Endodermal cell (in vitro differentiated cells): Measurements from ENCODE around the gene BTBD19. TPM values are rescaled to one million over a fixed set of nuclear protein-coding genes. Genes with fewer than 3 reads are reported as not detected.
"Not testable (repeated sequence)": the region's sequence is repeated elsewhere in the genome, so short reads cannot be mapped to it uniquely, and the experiment has no call there.

Source experiments
- DNase-seq: peaks from one replicate; pipeline ENCODE4 v3.0.0-alpha.2; 2017
- H3K27ac ChIP-seq: 2 replicates; pipeline ENCODE4 v1.5.1; 2013; ENCODE audit warnings: mild to moderate bottlenecking, low read depth, low read length, moderate library complexity
- H3K27me3 ChIP-seq: 2 replicates; pipeline ENCODE4 v1.6.1; 2013; ENCODE audit warnings: mild to moderate bottlenecking, low read length, moderate library complexity; ENCODE audit not compliant: insufficient read depth, control insufficient read depth, poor library complexity, severe bottlenecking
- H3K36me3 ChIP-seq: 2 replicates; pipeline ENCODE4 v1.7.0; 2013; ENCODE audit warnings: mild to moderate bottlenecking, low read length, moderate library complexity; ENCODE audit not compliant: control insufficient read depth, insufficient read depth
- H3K4me1 ChIP-seq: one replicate; pipeline ENCODE4 v1.7.0; 2013; ENCODE audit warnings: low read length; ENCODE audit not compliant: control insufficient read depth, insufficient read depth
- H3K4me3 ChIP-seq: 2 replicates; pipeline ENCODE4 v1.5.1; 2013; ENCODE audit warnings: mild to moderate bottlenecking, low read length, moderate library complexity
- H3K9ac ChIP-seq: 2 replicates; pipeline ENCODE4 v1.6.1; 2013; ENCODE audit warnings: mild to moderate bottlenecking, low read length, moderate library complexity; ENCODE audit not compliant: poor library complexity, severe bottlenecking; ENCODE audit errors: extremely low read depth
- H3K9me3 ChIP-seq: 2 replicates; pipeline ENCODE4 v1.6.1; 2013; ENCODE audit warnings: mild to moderate bottlenecking, low read length, moderate library complexity; ENCODE audit not compliant: control insufficient read depth
- H3K27ac Mint-ChIP-seq: 2 replicates; pipeline ENCODE4 v1.8.0; 2020; ENCODE audit warnings: mixed read lengths
- H3K27me3 Mint-ChIP-seq: 2 replicates; pipeline ENCODE4 v1.8.0; 2021; ENCODE audit warnings: mild to moderate bottlenecking, mixed read lengths; ENCODE audit not compliant: insufficient read depth
- H3K36me3 Mint-ChIP-seq: 2 replicates; pipeline ENCODE4 v1.8.0; 2020; ENCODE audit warnings: low read depth, mixed read lengths
- H3K4me1 Mint-ChIP-seq: 2 replicates; pipeline ENCODE4 v1.8.0; 2020; ENCODE audit warnings: mixed read lengths
- H3K4me3 Mint-ChIP-seq: 2 replicates; pipeline ENCODE4 v1.8.0; 2020; ENCODE audit warnings: mild to moderate bottlenecking, moderate library complexity, mixed read lengths
- H3K9me3 Mint-ChIP-seq: 2 replicates; pipeline ENCODE4 v1.8.0; 2020; ENCODE audit warnings: mild to moderate bottlenecking, mixed read lengths
- CTCF ChIP-seq: fragments of 200-600 bp; sonication (generic); conservative IDR thresholded peaks from 2 replicates; pipeline ENCODE4 v1.5.0; 2021; ENCODE audit warnings: antibody characterized with exemption, mild to moderate bottlenecking
- WGBS, 2 experiments: methylation state at CpG; one replicate each; pipeline versions ENCODE4 v1.1.5 to v1.1.7; 2013; ENCODE audit warnings: missing lambda C conversion rate in 2 of 2, mixed read lengths in 1 of 2; ENCODE audit not compliant: insufficient coverage in 1 of 2, insufficient read length in 1 of 2; 5-methylcytosine and 5-hydroxymethylcytosine counted together
- total RNA-seq, 2 donors: library from RNA; stranded (reverse); fragmentation: NEBNext Ultra II Directional in 1 of 2; extraction: Animal tissue kit (Norgen Biotek cat#: 25700) in 1 of 2; gene quantifications; 2 replicates in 1 of 2; 3 replicates in 1 of 2; pipeline ENCODE4 v1.2.1, GENCODE V29; 2021

The BTBD19 gene
- total RNA-seq, 2 donors from 2014 or later = 7.4 to 7.9 TPM

GRCh38 chr1:44812822-44813543 is 4.7 kb downstream of the BTBD19 start:
- peak overlapping the region; percentile 56 for H3K4me3 Mint-ChIP-seq
- no peak overlapping the region for H3K9ac ChIP-seq

GRCh38 chr1:44815926-44816325 is 7.6 kb downstream of the BTBD19 start:
- not testable (repeated sequence) for H3K27ac Mint-ChIP-seq, H3K36me3 Mint-ChIP-seq, H3K9me3 ChIP-seq, H3K9me3 Mint-ChIP-seq, H3K4me1 ChIP-seq, H3K36me3 ChIP-seq, H3K27ac ChIP-seq, H3K9ac ChIP-seq, H3K27me3 ChIP-seq, H3K4me3 Mint-ChIP-seq, H3K4me3 ChIP-seq, DNase-seq
- peaks cover 11% of the 10 kb centered on the region for H3K27me3 Mint-ChIP-seq
- WGBS, 2 experiments = 94 to 96% methylated on average over 6 to 9 of the region's 9 CpGs
- H3K4me1 Mint-ChIP-seq = peaks cover 26% of the 10 kb centered on the region

More at GRCh38 chr1:44812822-44813543, 4.7 kb downstream of the BTBD19 start:
- Histone ChIP-seq H3K4me1 (peaks cover 18% of the 10 kb centered on the region), H3K27ac (no peak overlapping the region), H3K4me3 (no peak overlapping the region), H3K27me3 (no peaks in the 10 kb centered on the region), H3K36me3 (no peaks in the 10 kb centered on the region), H3K9me3 (no peaks in the 10 kb centered on the region)
- H3K36me3 Mint-ChIP-seq = peaks cover 4% of the 10 kb centered on the region
- H3K27me3 Mint-ChIP-seq = peaks cover 8% of the 10 kb centered on the region
- 92 to 94% methylated on average over 36 to 48 of the region's 48 CpGs for WGBS, 2 experiments
- no peak overlapping the region for H3K27ac Mint-ChIP-seq
- no peaks in the 10 kb centered on the region for H3K9me3 Mint-ChIP-seq
- TF ChIP-seq CTCF = no peak
- peak; percentile 77 for DNase-seq
- H3K4me1 Mint-ChIP-seq = peaks cover 31% of the 10 kb centered on the region

- peaks cover 4% of the 10 kb centered on the region for H3K36me3 Mint-ChIP-seq
- Histone ChIP-seq H3K36me3 (no peaks in the 10 kb centered on the region), H3K4me1 (no peaks in the 10 kb centered on the region), H3K27ac (no peak overlapping the region), H3K9me3 (no peaks in the 10 kb centered on the region), H3K4me3 (no peak overlapping the region), H3K27me3 (no peaks in the 10 kb centered on the region), H3K9ac (no peak overlapping the region)
- TF ChIP-seq CTCF = no peak
- no peaks in the 10 kb centered on the region for H3K9me3 Mint-ChIP-seq
- peaks cover 27% of the 10 kb centered on the region for H3K4me1 Mint-ChIP-seq
- WGBS, 2 experiments = 89 to 95% methylated on average over 2 of the region's 2 CpGs
- peaks cover 7% of the 10 kb centered on the region for H3K27me3 Mint-ChIP-seq
- no peak for DNase-seq
- no peak overlapping the region for H3K4me3 Mint-ChIP-seq
- no peak overlapping the region for H3K27ac Mint-ChIP-seq
Measured at GRCh38 chr1:44817307-44817706, 9.0 kb downstream of the BTBD19 start.
